K562 (cell line): ENCODE measurements around the gene IP6K2. TPM values are rescaled to one million over a fixed set of nuclear protein-coding genes. Genes with fewer than 3 reads are reported as not detected.

Experiments used
- ATAC-seq: fragments of 200-7000 bp; cut with Tn5 transposase; 3 replicates; pipeline ENCODE4 v1.9.1; 2020; ENCODE audit warnings: moderate library complexity
- BruUV-seq: library from RNA; stranded (reverse); fragments of 400-500 nt; replicated peaks from 2 replicates; lab custom pipeline; 2021; lab: Mats Ljungman, UMichigan
- CTCF ChIA-PET: fragments of 300-600 bp; formaldehyde crosslinking; extraction: SDS; loops from one replicate; lab custom pipeline; 2021; ENCODE audit warnings: low intra/inter-chr PET ratio; lab: Yijun Ruan, JAX
- POLR2A ChIA-PET: fragments of 300-600, 350-650 bp; sonication (Branson Sonifier 250); formaldehyde crosslinking; extraction: SDS; loops from one replicate; lab custom pipeline; 2021; ENCODE audit warnings: antibody characterized with exemption, inconsistent platforms; lab: Yijun Ruan, JAX
- DNase-seq, 4 experiments: peaks; one replicate each; pipeline versions ENCODE4 v3.0.0 to v3.0.0-alpha.2; 2011 to 2018; ENCODE audit warnings: low spot score in 3 of 4, mixed read lengths in 3 of 4; ENCODE audit errors: extremely low read depth in 1 of 4
- FAIRE-seq: peaks from 2 replicates; lab custom pipeline; 2011; peaks lifted over from hg19 to GRCh38; lab: Jason Lieb, UNC
- H2AFZ ChIP-seq: 2 replicates; pipeline ENCODE4 v1.6.0; 2011; ENCODE audit warnings: low read depth, low read length, control low read depth, inconsistent platforms
- H3K27ac ChIP-seq: fragments of 200-600 bp; 3 replicates; pipeline ENCODE4 v1.8.0; 2011; ENCODE audit warnings: low read depth, mild to moderate bottlenecking, control low read depth, inconsistent platforms, low read length, moderate library complexity, mixed read lengths; ENCODE audit errors: extremely low read depth
- H3K27me3 ChIP-seq, 2 experiments: fragments of 300-600 bp in 1 of 2; 2 replicates in 1 of 2; 3 replicates in 1 of 2; pipeline versions ENCODE4 v1.6.0 to v1.8.0; 2011; ENCODE audit warnings: inconsistent platforms in 2 of 2, low read length in 2 of 2, mild to moderate bottlenecking in 1 of 2, mixed read lengths in 1 of 2, moderate library complexity in 1 of 2; ENCODE audit not compliant: control insufficient read depth in 2 of 2, insufficient read depth in 2 of 2
- H3K36me3 ChIP-seq: fragments of 300-600 bp; 3 replicates; pipeline ENCODE4 v1.8.0; 2011; ENCODE audit warnings: mild to moderate bottlenecking, low read length, inconsistent platforms; ENCODE audit not compliant: control insufficient read depth, insufficient read depth
- H3K4me1 ChIP-seq, 2 experiments: fragments of 200-600 bp in 1 of 2; replicated peaks in 1 of 2; 2 replicates in 1 of 2; 3 replicates in 1 of 2; pipeline versions ENCODE4 v1.5.1 to v1.8.0; 2011; ENCODE audit warnings: inconsistent platforms in 2 of 2, low read length in 2 of 2, mild to moderate bottlenecking in 1 of 2, mixed read lengths in 1 of 2, moderate library complexity in 1 of 2; ENCODE audit not compliant: control insufficient read depth in 2 of 2, insufficient read depth in 2 of 2
- H3K4me2 ChIP-seq: 2 replicates; pipeline ENCODE4 v1.6.1; 2011; ENCODE audit warnings: low read length, control low read depth, inconsistent platforms, mixed read lengths; ENCODE audit not compliant: insufficient read depth
- H3K4me3 ChIP-seq: fragments of 200-600 bp; sonication (generic), shearing (Covaris generic); 2 replicates; pipeline ENCODE4 v1.5.1; 2016; ENCODE audit warnings: control low read depth, inconsistent platforms
- H3K79me2 ChIP-seq: fragments of 200-600 bp; 3 replicates; pipeline ENCODE4 v1.8.0; 2011; ENCODE audit warnings: low read length, inconsistent platforms; ENCODE audit not compliant: control insufficient read depth, insufficient read depth
- H3K9ac ChIP-seq, 2 experiments: 2 replicates each; pipeline versions ENCODE4 v1.6.0 to v1.6.1; 2011; ENCODE audit warnings: low read depth in 2 of 2, low read length in 2 of 2, control low read depth in 1 of 2, inconsistent platforms in 1 of 2, mild to moderate bottlenecking in 1 of 2, mixed read lengths in 1 of 2; ENCODE audit not compliant: insufficient read depth in 1 of 2
- H3K9me1 ChIP-seq: one replicate; pipeline ENCODE4 v1.6.0; 2011; ENCODE audit warnings: inconsistent platforms, mild to moderate bottlenecking, low read length, moderate library complexity; ENCODE audit not compliant: control insufficient read depth, insufficient read depth
- H3K9me3 ChIP-seq: replicated peaks from 2 replicates; pipeline ENCODE4 v1.5.1; 2011; ENCODE audit warnings: low read depth, low read length, inconsistent platforms; ENCODE audit not compliant: control insufficient read depth, insufficient read depth
- H4K20me1 ChIP-seq: replicated peaks from 2 replicates; pipeline ENCODE4 v1.6.1; 2011; ENCODE audit warnings: low read length, inconsistent platforms, mixed read lengths; ENCODE audit not compliant: control insufficient read depth, insufficient read depth
- CBFA2T3 ChIP-seq: fragments of 450-650 bp; IDR thresholded peaks from 2 replicates; pipeline ENCODE4 v1.6.1; 2017
- ETS2 ChIP-seq: IDR thresholded peaks from 2 replicates; pipeline ENCODE4 v1.6.1; 2016; ENCODE audit warnings: borderline replicate concordance, missing genetic modification characterization, mild to moderate bottlenecking, moderate library complexity, missing compliant biosample characterization; ENCODE audit not compliant: poor library complexity, severe bottlenecking
- HNRNPLL ChIP-seq: fragments of 200-400 bp; formaldehyde crosslinking; IDR thresholded peaks from 2 replicates; pipeline ENCODE4 v1.6.1; 2017; ENCODE audit warnings: low read length, low read depth, mild to moderate bottlenecking; ENCODE audit not compliant: poor library complexity, severe bottlenecking
- POLR2AphosphoS5 ChIP-seq: IDR thresholded peaks from 2 replicates; pipeline ENCODE4 v1.6.1; 2011; ENCODE audit warnings: mild to moderate bottlenecking, low read depth, low read length, moderate library complexity; ENCODE audit not compliant: control insufficient read depth, insufficient read depth
- SIX5 ChIP-seq, 2 experiments: IDR thresholded peaks; 2 replicates each; pipeline ENCODE4 v1.6.1; 2011; ENCODE audit warnings: low read length in 2 of 2, borderline replicate concordance in 1 of 2, low read depth in 1 of 2, mild to moderate bottlenecking in 1 of 2, moderate library complexity in 1 of 2; ENCODE audit not compliant: insufficient read depth in 1 of 2
- SMARCA5 ChIP-seq: fragments of 450-650 bp; IDR thresholded peaks from 2 replicates; pipeline ENCODE4 v1.6.1; 2016
- TAF15 ChIP-seq: fragments of 200-400 bp; formaldehyde crosslinking; IDR thresholded peaks from 2 replicates; pipeline ENCODE4 v1.6.1; 2017; ENCODE audit warnings: mild to moderate bottlenecking, low read depth, low read length, moderate library complexity
- ZNF224 ChIP-seq: sonication (generic); formaldehyde crosslinking; IDR thresholded peaks from 2 replicates; pipeline ENCODE4 v1.8.0; 2022; ENCODE audit warnings: mild to moderate bottlenecking, missing genetic modification reagents
- ZNF263 ChIP-seq: sonication (generic); formaldehyde crosslinking; IDR thresholded peaks from 2 replicates; pipeline ENCODE4 v1.8.0; 2022; ENCODE audit warnings: mild to moderate bottlenecking, missing genetic modification reagents, borderline replicate concordance
- WGBS: fragments of 100-300 bp; shearing (Covaris generic); methylation state at CpG from one replicate; pipeline ENCODE4 v1.1.6; 2016; ENCODE audit warnings: low coverage, mixed read lengths; ENCODE audit not compliant: insufficient coverage; ENCODE audit errors: missing lambda C conversion rate; 5-methylcytosine and 5-hydroxymethylcytosine counted together
- in situ Hi-C: fragments of 300-500 bp; cut with MboI; formaldehyde crosslinking; loops from 4 replicates; pipeline ENCODE4 v1.15.0; 2018; ENCODE audit warnings: inconsistent platforms, mixed read lengths
- intact Hi-C: fragments of 100-400 bp; cut with micrococcal nuclease; formaldehyde crosslinking; loops from 2 replicates; pipeline ENCODE4 v1.14.2; 2022
- polyA plus RNA-seq, 8 experiments: library from polyadenylated mRNA; depleted of rRNA in 4 of 8; stranded (reverse) in 5 of 8; unstranded in 3 of 8; fragments of >200 nt; fragmentation: Nextera tagmentation in 2 of 8; fragmentation: Illumina TruSeq in 1 of 8; extraction: Ambion mirVana in 2 of 8; extraction: Trizol in 1 of 8; gene quantifications; 2 replicates each; pipeline versions ENCODE4 v1.2.1 to v1.2.3, GENCODE V29; 2011 to 2014; ENCODE audit warnings: inconsistent platforms in 1 of 8, missing spikeins in 1 of 8
- total RNA-seq, 7 experiments: library from RNA; depleted of rRNA in 6 of 7; stranded (reverse); fragments of >200 nt in 6 of 7; fragmentation: Illumina TruSeq in 2 of 7; extraction: Trizol in 2 of 7; gene quantifications; 2 replicates each; pipeline versions ENCODE4 v1.2.1 to v1.2.3, GENCODE V29; 2011 to 2021; ENCODE audit warnings: low replicate concordance in 1 of 7
- TF ChIP-seq, protein P1 (sequence below): sonication (generic); formaldehyde crosslinking; IDR thresholded peaks from 2 replicates; pipeline ENCODE4 v1.8.1; 2022; ENCODE audit warnings: missing genetic modification reagents

IP6K2 gene
- total and polyA plus RNA-seq, 9 of the 15 experiments (the other 6 are each of a cell fraction or from before 2014, with no cell fraction given): 19.6 to 78.1 (median 48.0) TPM

DNA sequence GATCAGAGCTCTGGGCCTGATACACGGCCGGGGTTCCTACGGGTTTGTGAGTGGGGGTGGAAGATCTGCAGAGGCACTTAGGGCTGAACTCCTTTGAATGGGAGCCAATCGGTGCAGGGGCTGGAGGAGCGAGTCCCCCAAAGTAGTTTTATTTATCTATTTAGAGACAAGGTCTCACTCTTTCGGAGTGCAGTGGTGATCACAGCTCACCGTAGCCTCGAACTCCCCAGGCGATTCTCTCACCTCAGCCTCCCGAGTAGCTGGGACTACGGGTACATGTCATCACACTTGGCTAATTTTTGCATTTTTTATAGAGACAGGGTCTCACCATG lies 52.7 kb downstream of the IP6K2 start:
- Histone ChIP-seq H3K27ac (peak overlapping the region; percentile 91; the same call in 1 of the 3 replicates), H3K27me3 (no peaks in the 10 kb centered on the region; a peak in 1 of 5 replicates), H4K20me1 (no peaks in the 10 kb centered on the region), H3K36me3 (peaks cover 2% of the 10 kb centered on the region; the same call in 1 of the 3 replicates), H3K9me1 (no peaks in the 10 kb centered on the region), H3K9ac (peak overlapping the region in 1 of 2 experiments; percentile 6; a peak in 1 of 4 replicates), H3K4me1 (peaks cover 2 to 36% of the 10 kb centered on the region in 2 experiments; a peak in 4 of 5 replicates), H3K9me3 (no peaks in the 10 kb centered on the region), H3K4me2 (peak overlapping the region; percentile 50; the same call in 1 of the 2 replicates), H3K79me2 (no peaks in the 10 kb centered on the region), H2AFZ (0 out of 2 replicates have a peak overlapping the region, but pooled peaks have one; percentile 38), H3K4me3 (no peak overlapping the region)
- CTCF ChIA-PET: no interaction called here
- WGBS: 45% methylated on average over 6 of the region's 11 CpGs
- TF ChIP-seq SMARCA5 (no peak), CBFA2T3 (no peak), POLR2AphosphoS5 (no peak), SIX5 (IDR thresholded peaks at IDR 0.05; ENCODE audit: borderline replicate concordance in 1 of 2, insufficient read depth in 1 of 2, low read depth in 1 of 2, low read length in 2 of 2) (no peak), ZNF224 (CRISPR knock-in tag) (no peak), HNRNPLL (no peak), ETS2 (no peak), TAF15 (no peak), ZNF263 (no peak)
- TF ChIP-seq, protein P1, sequence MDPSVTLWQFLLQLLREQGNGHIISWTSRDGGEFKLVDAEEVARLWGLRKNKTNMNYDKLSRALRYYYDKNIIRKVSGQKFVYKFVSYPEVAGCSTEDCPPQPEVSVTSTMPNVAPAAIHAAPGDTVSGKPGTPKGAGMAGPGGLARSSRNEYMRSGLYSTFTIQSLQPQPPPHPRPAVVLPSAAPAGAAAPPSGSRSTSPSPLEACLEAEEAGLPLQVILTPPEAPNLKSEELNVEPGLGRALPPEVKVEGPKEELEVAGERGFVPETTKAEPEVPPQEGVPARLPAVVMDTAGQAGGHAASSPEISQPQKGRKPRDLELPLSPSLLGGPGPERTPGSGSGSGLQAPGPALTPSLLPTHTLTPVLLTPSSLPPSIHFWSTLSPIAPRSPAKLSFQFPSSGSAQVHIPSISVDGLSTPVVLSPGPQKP (CRISPR knock-in tag): no peak
- in situ Hi-C loops: no loop called here
- ATAC-seq (no peak), DNase-seq (no peak), FAIRE-seq (no peak)
- intact Hi-C loops: no loop called here
- no TSS peak for BruUV-seq
- POLR2A ChIA-PET: interaction anchor here (0.7 to 1.0 kb wide), 2 partner anchors 15 to 397 kb away, joined by 3 read pairs; no protein-coding TSS in a partner anchor
